ENCODE measurements around the gene ATRN.

The ATRN gene

DNA sequence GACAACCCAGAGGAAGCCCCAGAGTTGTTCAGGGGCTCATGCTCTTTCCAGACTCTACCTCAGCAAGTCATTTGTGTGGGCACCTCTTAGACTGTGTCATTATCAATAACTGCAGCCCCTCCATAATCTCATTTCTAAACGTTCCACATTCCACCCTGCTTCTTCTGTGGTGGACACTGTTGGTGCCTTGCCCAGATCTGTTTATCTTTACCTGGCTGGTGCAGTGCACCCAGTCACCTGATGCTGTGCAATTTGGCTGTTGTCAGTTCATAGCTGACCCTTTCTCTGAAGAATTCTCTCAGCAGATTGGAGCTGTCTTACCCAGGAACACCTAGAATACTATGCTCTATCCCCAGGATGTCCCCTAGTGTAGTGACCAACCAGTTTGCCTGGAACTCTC lies 80.0 kb downstream of the ATRN start:
- no peaks in the 10 kb centered on the region for H3K9me3 ChIP-seq
- in situ Hi-C loops (cut with MboI; ENCODE audit: low sequenced_read_pairs), result no loop called here

DNA sequence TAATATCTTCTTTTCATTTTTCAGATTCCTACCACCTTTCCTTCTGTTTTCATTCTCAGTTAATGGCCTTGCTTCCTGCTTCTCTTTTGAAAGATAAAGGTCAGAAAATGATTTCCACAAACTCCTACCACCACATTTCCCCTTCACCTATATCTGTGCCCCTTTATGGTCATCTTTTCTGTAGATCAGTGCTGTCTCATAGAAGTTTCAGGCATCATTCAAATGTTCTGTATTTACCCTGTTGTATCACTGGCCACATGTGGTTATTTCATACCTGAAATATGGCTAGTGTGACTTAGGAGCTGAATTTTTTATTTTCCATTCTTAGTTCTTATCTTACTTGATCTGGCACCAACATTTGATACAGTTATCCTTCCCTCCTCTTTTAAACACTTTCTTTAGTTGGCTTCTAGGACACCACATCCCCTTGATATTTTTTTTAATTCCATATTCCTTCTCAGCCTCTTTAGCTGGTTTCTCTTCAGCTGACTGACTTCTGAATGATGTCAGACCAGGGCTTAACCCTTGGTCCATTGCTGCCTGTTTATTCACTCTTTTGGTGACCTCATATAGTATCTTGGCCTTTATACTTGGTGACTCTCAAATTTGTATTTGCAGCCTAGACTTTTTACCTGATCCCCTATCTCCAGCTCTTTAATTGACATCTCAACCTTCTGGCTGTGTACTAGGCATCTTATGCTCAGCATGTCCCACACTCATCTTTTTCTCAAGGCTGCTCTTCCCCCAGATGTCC lies 81.0 kb downstream of the ATRN start:
- Histone ChIP-seq H3K9me3 (no peaks in the 10 kb centered on the region), H3K4me1 (peaks cover 5% of the 10 kb centered on the region; the same call in 1 of the 2 replicates), H3K4me3 (no peak overlapping the region), H3K36me3 (replicated peaks) (0 out of 2 replicates have a peak, but pooled peaks cover under 1% of the 10 kb centered on the region), H3K27me3 (ENCODE audit: low read depth) (no peaks in the 10 kb centered on the region)
- in situ Hi-C loops (cut with MboI; ENCODE audit: low sequenced_read_pairs), result no loop called here
- no peak for DNase-seq (ENCODE audit: low spot score in 2 of 2)

More for the DNA sequence above, 80.0 kb downstream of the ATRN start:
- Histone ChIP-seq H3K36me3 (replicated peaks) (0 out of 2 replicates have a peak, but pooled peaks cover 4% of the 10 kb centered on the region), H3K4me3 (no peak overlapping the region), H3K4me1 (peaks cover 5% of the 10 kb centered on the region; the same call in 1 of the 2 replicates), H3K27me3 (ENCODE audit: low read depth) (no peaks in the 10 kb centered on the region)
- no peak for DNase-seq (ENCODE audit: low spot score in 2 of 2)

DNA sequence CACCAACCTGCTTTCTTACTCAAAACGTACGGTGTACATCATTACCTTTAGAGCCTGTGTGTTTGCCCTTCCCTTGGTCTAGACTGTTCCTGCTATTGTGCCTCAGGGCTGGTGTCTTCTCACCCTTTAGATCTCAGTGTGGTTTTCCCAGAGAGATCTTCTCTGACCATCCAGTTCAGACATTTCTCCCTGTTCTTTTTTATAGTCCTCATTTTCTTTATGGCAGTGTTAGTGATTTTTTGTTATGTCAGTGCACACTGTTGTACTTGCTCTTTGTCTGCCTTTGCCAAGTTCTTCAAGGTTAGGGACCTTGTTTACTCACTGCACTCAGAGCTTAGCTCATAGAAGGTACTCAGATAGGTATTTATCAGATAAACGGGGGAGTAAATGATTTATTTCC lies 82.8 kb downstream of the ATRN start:
- H3K9me3 ChIP-seq, result no peaks in the 10 kb centered on the region
- no peak for DNase-seq (ENCODE audit: low spot score in 2 of 2)
- no peak overlapping the region for H3K4me3 ChIP-seq
- H3K36me3 ChIP-seq (replicated peaks), result no peaks in the 10 kb centered on the region
- in situ Hi-C loops (cut with MboI; ENCODE audit: low sequenced_read_pairs), result no loop called here
- H3K27me3 ChIP-seq (ENCODE audit: low read depth), result no peaks in the 10 kb centered on the region
- peaks cover 3% of the 10 kb centered on the region; the same call in 1 of the 2 replicates for H3K4me1 ChIP-seq

DNA sequence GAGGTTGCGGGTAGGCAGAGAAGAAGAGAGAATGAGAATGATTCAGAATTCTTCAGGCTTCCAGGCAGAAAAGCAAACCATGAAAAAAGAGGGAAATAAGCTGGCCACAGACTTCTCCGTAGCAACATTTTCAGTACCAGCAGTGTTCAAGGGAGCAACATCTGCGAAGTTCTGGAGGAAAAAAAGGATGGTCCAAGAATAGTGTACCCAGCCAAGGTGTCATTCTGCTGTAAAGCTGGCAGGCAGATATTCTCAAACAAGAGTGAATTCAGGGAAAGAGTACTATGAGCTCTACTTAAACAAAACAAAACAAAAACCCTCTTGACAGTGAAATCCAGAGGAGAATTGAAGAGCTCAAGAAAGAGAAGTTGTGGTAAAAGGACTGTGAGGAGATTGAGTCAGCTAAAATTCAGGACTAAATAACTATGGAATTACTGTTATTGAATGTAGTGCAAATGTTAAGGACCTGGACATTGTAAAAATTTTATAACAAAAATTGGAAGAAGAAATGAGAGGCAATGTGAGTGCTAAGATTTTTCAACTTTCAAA lies 86.5 kb downstream of the ATRN start:
- H3K36me3 ChIP-seq (replicated peaks), result no peaks in the 10 kb centered on the region
- no peaks in the 10 kb centered on the region for H3K9me3 ChIP-seq
- DNase-seq (ENCODE audit: low spot score in 2 of 2), result no peak
- in situ Hi-C loops (cut with MboI; ENCODE audit: low sequenced_read_pairs), result no loop called here
- H3K27me3 ChIP-seq (ENCODE audit: low read depth), result no peaks in the 10 kb centered on the region
- H3K4me3 ChIP-seq, result no peak overlapping the region
- H3K4me1 ChIP-seq, result no peaks in the 10 kb centered on the region

DNA sequence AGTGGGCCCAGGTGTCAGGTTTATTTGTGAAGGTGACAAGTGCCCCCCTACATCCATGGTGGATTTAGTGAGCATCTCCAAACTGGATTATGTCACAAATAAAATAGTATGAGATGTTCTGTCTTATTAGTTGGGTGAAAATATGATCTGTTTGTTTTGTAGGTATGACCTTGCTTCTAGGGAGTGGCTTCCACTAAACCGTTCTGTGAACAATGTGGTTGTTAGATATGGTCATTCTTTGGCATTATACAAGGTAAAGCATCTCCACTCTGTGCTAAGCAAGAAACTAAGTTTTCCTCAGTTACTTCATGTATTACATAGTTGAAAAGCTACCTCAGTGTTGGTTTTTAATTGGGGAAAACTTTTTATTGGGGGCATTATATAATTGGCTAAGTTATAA lies 88.4 kb downstream of the ATRN start:
- H3K9me3 ChIP-seq, result no peaks in the 10 kb centered on the region
- DNase-seq (ENCODE audit: low spot score in 2 of 2), result no peak
- H3K36me3 ChIP-seq (replicated peaks), result 0 out of 2 replicates have a peak, but pooled peaks cover 3% of the 10 kb centered on the region
- in situ Hi-C loops (cut with MboI; ENCODE audit: low sequenced_read_pairs), result no loop called here
- H3K4me1 ChIP-seq, result no peaks in the 10 kb centered on the region
- no peak overlapping the region for H3K4me3 ChIP-seq
- no peaks in the 10 kb centered on the region for H3K27me3 ChIP-seq (ENCODE audit: low read depth)

DNA sequence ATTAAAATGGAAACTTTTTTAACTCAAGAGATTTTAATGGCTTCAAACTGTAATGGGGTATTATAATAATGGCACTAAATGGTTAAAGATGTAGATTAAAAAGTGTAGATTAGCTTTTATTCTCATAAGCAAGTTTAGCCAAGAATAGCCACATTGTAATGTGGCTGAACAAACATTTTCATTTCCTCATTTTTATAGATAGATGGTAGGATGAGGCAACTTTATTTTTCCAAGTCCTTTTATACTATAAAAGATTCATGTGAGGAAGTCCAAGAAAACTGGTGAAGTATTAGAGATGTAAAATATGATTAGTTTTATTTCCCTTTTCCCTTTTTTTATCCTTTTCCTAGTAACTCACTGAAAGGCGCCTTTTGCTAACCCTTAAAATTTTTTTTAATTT lies 88.8 kb downstream of the ATRN start:
- 0 out of 2 replicates have a peak, but pooled peaks cover 3% of the 10 kb centered on the region for H3K36me3 ChIP-seq (replicated peaks)
- no peak overlapping the region for H3K4me3 ChIP-seq
- in situ Hi-C loops (cut with MboI; ENCODE audit: low sequenced_read_pairs), result loop anchor here (10.0 kb wide), 2 partner anchors 145 to 295 kb away; no protein-coding TSS in a partner anchor
- no peaks in the 10 kb centered on the region for H3K27me3 ChIP-seq (ENCODE audit: low read depth)
- H3K4me1 ChIP-seq, result no peaks in the 10 kb centered on the region
- no peak for DNase-seq (ENCODE audit: low spot score in 2 of 2)
- no peaks in the 10 kb centered on the region for H3K9me3 ChIP-seq

DNA sequence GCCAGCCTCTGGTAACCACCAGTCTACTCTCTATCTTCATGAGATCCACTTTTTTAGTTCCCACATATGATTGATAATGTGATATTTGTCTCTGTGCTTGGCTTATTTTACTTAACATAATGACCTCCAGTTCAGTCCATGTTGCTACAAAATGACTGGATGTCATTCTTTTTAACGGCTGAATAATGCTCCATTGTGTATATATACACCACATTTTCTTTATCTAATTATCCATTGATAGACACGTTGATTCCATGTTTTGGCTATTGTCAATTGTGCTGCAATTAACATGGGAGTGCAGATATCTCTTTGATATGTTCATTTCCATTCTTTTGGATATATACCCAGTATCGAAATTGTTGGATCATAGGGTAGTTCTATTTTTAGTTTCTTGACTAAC lies 89.3 kb downstream of the ATRN start:
- in situ Hi-C loops (cut with MboI; ENCODE audit: low sequenced_read_pairs), result loop anchor here (10.0 kb wide), 2 partner anchors 145 to 295 kb away; no protein-coding TSS in a partner anchor
- Histone ChIP-seq H3K4me1 (peaks cover 3% of the 10 kb centered on the region), H3K9me3 (no peaks in the 10 kb centered on the region), H3K27me3 (ENCODE audit: low read depth) (no peaks in the 10 kb centered on the region), H3K36me3 (replicated peaks) (0 out of 2 replicates have a peak, but pooled peaks cover 3% of the 10 kb centered on the region), H3K4me3 (no peak overlapping the region)
- DNase-seq (ENCODE audit: low spot score in 2 of 2), result no peak

DNA sequence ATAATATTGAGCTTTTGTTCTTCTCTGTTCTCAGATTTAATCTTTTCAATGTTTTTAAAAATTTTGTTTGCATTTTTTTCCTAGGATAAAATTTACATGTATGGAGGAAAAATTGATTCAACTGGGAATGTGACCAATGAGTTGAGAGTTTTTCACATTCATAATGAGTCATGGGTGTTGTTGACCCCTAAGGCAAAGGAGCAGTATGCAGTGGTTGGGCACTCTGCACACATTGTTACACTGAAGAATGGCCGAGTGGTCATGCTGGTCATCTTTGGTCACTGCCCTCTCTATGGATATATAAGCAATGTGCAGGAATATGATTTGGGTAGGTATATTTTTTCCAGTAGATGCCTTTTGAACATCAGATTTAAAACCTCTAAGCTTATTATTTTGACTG lies 89.8 kb downstream of the ATRN start:
- Histone ChIP-seq H3K27me3 (ENCODE audit: low read depth) (no peaks in the 10 kb centered on the region), H3K36me3 (replicated peaks) (0 out of 2 replicates have a peak, but pooled peaks cover 3% of the 10 kb centered on the region), H3K4me1 (peaks cover 7% of the 10 kb centered on the region), H3K9me3 (no peaks in the 10 kb centered on the region), H3K4me3 (no peak overlapping the region)
- in situ Hi-C loops (cut with MboI; ENCODE audit: low sequenced_read_pairs), result loop anchor here (10.0 kb wide), 2 partner anchors 144 to 294 kb away; no protein-coding TSS in a partner anchor
- no peak for DNase-seq (ENCODE audit: low spot score in 2 of 2)

DNA sequence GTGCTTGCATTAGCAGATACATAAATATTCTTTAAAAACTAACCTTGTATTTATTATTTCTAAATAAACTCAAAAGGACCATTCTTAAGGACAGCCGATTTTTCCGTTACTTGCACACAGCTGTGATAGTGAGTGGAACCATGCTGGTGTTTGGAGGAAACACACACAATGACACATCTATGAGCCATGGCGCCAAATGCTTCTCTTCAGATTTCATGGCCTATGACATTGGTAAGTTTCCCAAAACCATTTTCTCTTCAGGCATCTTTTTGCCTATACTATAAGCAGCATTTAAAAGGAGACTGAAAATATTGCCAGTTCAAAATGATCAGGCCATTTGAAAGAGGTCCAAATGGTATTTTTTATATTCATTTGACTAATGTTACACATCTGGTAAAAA lies 92.3 kb downstream of the ATRN start:
- Histone ChIP-seq H3K36me3 (replicated peaks) (peaks cover 6% of the 10 kb centered on the region; the same call in 1 of the 2 replicates), H3K4me1 (peaks cover 17% of the 10 kb centered on the region), H3K27me3 (ENCODE audit: low read depth) (no peaks in the 10 kb centered on the region), H3K4me3 (no peak overlapping the region), H3K9me3 (no peaks in the 10 kb centered on the region)
- in situ Hi-C loops (cut with MboI; ENCODE audit: low sequenced_read_pairs), result loop anchor here (10.0 kb wide), 2 partner anchors 142 to 292 kb away; no protein-coding TSS in a partner anchor
- no peak for DNase-seq (ENCODE audit: low spot score in 2 of 2)

DNA sequence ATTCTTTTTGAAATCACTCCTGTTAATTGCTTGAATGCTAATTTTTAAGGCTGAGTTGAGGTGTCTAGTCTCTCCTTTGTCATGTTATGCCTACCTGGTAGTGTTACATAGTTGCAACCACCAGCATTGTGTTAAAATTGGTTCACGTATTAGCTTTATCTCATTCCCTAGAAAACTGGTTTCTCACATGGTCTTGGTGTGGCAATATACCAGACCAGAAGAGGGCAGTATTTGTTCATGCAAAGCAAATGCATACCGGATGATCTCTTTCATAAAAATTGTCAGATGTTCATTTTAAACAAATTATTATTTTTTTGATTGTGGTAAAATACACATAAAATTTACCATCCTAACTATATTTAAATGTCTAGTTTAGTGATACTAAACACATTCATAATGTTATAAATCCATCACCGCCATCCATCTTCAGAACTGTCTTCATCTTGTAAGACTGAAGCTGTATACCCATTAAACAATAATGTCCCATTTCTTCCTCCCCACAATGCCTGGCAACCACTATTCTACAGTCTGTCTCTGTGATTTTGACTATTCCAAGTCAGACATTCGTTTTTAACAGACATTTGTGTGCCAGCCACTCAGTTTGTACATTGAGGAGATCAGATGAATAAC lies 92.8 kb downstream of the ATRN start:
- Histone ChIP-seq H3K27me3 (ENCODE audit: low read depth) (no peaks in the 10 kb centered on the region), H3K9me3 (no peaks in the 10 kb centered on the region), H3K4me3 (no peak overlapping the region), H3K36me3 (replicated peaks) (peaks cover 6% of the 10 kb centered on the region; the same call in 1 of the 2 replicates), H3K4me1 (peaks cover 17% of the 10 kb centered on the region)
- in situ Hi-C loops (cut with MboI; ENCODE audit: low sequenced_read_pairs), result loop anchor here (10.0 kb wide), 2 partner anchors 141 to 291 kb away; no protein-coding TSS in a partner anchor
- DNase-seq (ENCODE audit: low spot score in 2 of 2), result peak; percentile 47 to 59

DNA sequence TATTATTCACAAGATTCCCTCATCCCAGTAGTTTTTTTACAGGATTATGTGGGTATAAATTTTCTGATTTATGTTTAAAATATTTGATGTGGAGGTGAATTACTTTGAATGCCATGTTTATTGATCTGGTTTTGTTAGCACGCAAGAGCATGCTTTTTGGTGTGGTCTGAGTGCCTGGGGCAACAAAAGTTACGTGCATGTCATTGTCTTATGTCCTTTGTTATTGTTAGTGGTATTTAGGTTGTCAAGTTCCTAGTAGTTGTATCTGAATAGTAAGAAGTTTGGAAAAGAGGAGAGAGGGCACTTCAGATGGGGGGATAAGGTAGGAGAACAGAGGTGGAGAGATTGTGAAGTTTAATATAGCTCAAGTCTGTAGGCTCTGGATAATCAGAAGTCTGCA lies 95.0 kb downstream of the ATRN start:
- peaks cover 17% of the 10 kb centered on the region for H3K4me1 ChIP-seq
- in situ Hi-C loops (cut with MboI; ENCODE audit: low sequenced_read_pairs), result loop anchor here (10.0 kb wide), 2 partner anchors 139 to 289 kb away; no protein-coding TSS in a partner anchor
- DNase-seq (ENCODE audit: low spot score in 2 of 2), result peak; percentile 80 to 88

DNA sequence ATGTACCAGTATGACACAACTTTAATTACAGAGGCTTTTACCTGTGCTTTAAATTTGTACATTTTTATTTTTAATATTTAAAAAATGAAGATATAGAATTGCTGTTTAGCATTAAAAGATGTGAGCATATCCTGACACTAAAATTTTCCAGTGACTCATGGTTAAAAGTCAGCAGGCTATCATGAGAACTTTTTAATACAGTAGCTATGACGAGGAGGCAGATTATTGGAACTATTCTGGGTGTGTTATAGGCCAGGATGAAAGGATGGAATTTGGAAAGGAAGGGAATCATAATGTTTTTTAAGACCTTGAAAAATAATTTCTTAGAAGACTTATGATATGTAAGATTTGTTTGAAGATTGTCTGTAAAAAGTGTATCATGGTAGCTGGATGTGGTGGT lies 101.3 kb downstream of the ATRN start:
- Histone ChIP-seq H3K36me3 (replicated peaks) (peaks cover 11% of the 10 kb centered on the region), H3K4me3 (no peak overlapping the region), H3K9me3 (no peaks in the 10 kb centered on the region), H3K27me3 (ENCODE audit: low read depth) (no peaks in the 10 kb centered on the region), H3K4me1 (peaks cover 3% of the 10 kb centered on the region; the same call in 1 of the 2 replicates)
- no peak for DNase-seq (ENCODE audit: low spot score in 2 of 2)
- in situ Hi-C loops (cut with MboI; ENCODE audit: low sequenced_read_pairs), result no loop called here

More for the DNA sequence above, 95.0 kb downstream of the ATRN start:
- Histone ChIP-seq H3K36me3 (replicated peaks) (peaks cover 6% of the 10 kb centered on the region; the same call in 1 of the 2 replicates), H3K27me3 (ENCODE audit: low read depth) (no peaks in the 10 kb centered on the region), H3K9me3 (no peaks in the 10 kb centered on the region), H3K4me3 (no peak overlapping the region)

DNA sequence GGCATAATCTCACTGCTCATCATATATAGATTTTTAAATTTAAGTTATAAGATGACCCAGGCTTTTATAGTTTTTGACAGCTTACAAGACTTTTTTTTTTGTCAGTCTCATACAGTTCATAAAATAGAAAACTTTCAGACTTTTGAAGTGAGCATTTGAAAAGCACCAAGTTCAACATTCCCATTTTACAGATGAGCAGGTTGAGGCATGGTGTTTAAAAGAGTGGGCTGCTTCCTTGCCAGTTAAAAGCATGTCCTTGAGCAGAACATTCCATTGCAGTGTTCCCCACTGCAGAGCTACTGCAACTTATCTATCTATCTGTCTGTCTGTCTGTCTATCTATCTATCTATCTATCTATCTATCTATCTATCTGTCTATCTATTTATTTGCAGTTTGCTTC lies 105.5 kb downstream of the ATRN start:
- Histone ChIP-seq H3K9me3 (no peaks in the 10 kb centered on the region), H3K4me1 (no peaks in the 10 kb centered on the region), H3K36me3 (replicated peaks) (peaks cover 16% of the 10 kb centered on the region), H3K4me3 (no peak overlapping the region), H3K27me3 (ENCODE audit: low read depth) (no peaks in the 10 kb centered on the region)
- in situ Hi-C loops (cut with MboI; ENCODE audit: low sequenced_read_pairs), result no loop called here
- DNase-seq (ENCODE audit: low spot score in 2 of 2), result no peak

Data from HAP-1 (cell line).